ENCODE measurements around the gene NOS1AP. TPM values are rescaled to one million over a fixed set of nuclear protein-coding genes. Genes with fewer than 3 reads are reported as not detected.

NOS1AP gene
- total and polyA plus RNA-seq, 2 experiments from 2014 or later: 5.8 to 6.6 TPM

- no peak for TF ChIP-seq EZH2 (IDR thresholded peaks at IDR 0.05; ENCODE audit: low read depth, unreplicated experiment)
These were observed 1.3 kb downstream of the NOS1AP start (continued) for GRCh38 chr1:162070825-162071224.

- peaks cover 57% of the 10 kb centered on the region for H3K4me1 Mint-ChIP-seq
- peak overlapping the region; percentile 82; the same call in 1 of the 2 replicates for H3K4me2 ChIP-seq
- H3K9me2 ChIP-seq (ENCODE audit: insufficient read depth): peaks cover 7% of the 10 kb centered on the region
- no peak overlapping the region for H2AFZ ChIP-seq
- peaks cover 7% of the 10 kb centered on the region; the same call in 1 of the 3 replicates for H3K9me3 Mint-ChIP-seq
- H3K4me3 ChIP-seq: no peak overlapping the region; the same call in 1 of the 2 replicates
- peaks cover 20% of the 10 kb centered on the region for H4K20me1 ChIP-seq (replicated peaks; ENCODE audit: insufficient read depth)
- no peaks in the 10 kb centered on the region for H3K36me3 ChIP-seq (ENCODE audit: insufficient read depth)
- peaks cover 8% of the 10 kb centered on the region; the same call in 1 of the 2 replicates for H3K27me3 ChIP-seq (ENCODE audit: insufficient read depth)
- no peak overlapping the region for H3K27ac ChIP-seq (ENCODE audit: low read depth)
- peaks cover 30% of the 10 kb centered on the region for H3K36me3 Mint-ChIP-seq (ENCODE audit: low read depth)
- H3K79me2 ChIP-seq (replicated peaks; ENCODE audit: insufficient read depth): peaks cover 66% of the 10 kb centered on the region
- TF ChIP-seq CTCF (conservative IDR thresholded peaks at IDR 0.05; ENCODE audit: low read depth in 2 of 2) (no peak), ZNF462 (CRISPR knock-in tag; IDR thresholded peaks at IDR 0.05) (no peak), REST (IDR thresholded peaks at IDR 0.05; ENCODE audit: unreplicated experiment) (no peak), EZH2 (IDR thresholded peaks at IDR 0.05; ENCODE audit: low read depth, unreplicated experiment) (no peak), ETS1 (IDR thresholded peaks at IDR 0.05) (no peak), CREB1 (CRISPR knock-in tag; IDR thresholded peaks at IDR 0.05; ENCODE audit: low read depth) (no peak)
- DNase-seq (ENCODE audit: low spot score): no peak
- H3F3A ChIP-seq (replicated peaks; ENCODE audit: low read depth): peaks cover 8% of the 10 kb centered on the region; the same call in 1 of the 2 replicates
- ATAC-seq: no peak
- peak overlapping the region; percentile 76 for H3K4me3 Mint-ChIP-seq
- peaks cover 10% of the 10 kb centered on the region for H3K27me3 Mint-ChIP-seq (ENCODE audit: insufficient read depth, low read depth, poor library complexity)
- peaks cover 36% of the 10 kb centered on the region for H3K4me1 ChIP-seq (ENCODE audit: insufficient read depth)
- no peak overlapping the region for H3K27ac Mint-ChIP-seq
These were observed 3.2 kb downstream of the NOS1AP start for GRCh38 chr1:162072740-162073139.
